ENCODE data around the gene PTPRN2.

The PTPRN2 gene

DNA sequence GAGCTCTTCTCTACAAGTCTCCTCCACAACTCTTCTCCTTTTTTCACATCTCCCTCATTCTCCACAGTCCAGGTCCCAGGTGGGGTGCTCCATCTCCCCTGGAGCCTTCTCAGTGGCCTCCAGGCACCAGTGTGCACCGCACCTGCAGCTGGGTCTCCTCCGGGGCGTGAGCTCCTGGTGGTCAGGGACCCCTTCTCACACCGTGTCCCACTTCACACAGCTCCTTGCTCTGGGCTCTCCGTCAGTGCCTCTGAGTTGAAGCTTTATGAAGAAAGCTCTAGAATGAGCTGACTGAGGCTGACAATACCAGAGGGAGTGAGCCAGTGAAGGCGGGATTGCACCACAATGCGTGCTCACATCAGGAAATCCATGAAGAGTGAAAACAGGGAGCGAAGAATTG lies 960.6 kb downstream of the PTPRN2 start:
- DNase-seq: no peak

GRCh38 chr7:157625973-157626742 lies 961.5 kb downstream of the PTPRN2 start:
- DNase-seq: no peak

DNA sequence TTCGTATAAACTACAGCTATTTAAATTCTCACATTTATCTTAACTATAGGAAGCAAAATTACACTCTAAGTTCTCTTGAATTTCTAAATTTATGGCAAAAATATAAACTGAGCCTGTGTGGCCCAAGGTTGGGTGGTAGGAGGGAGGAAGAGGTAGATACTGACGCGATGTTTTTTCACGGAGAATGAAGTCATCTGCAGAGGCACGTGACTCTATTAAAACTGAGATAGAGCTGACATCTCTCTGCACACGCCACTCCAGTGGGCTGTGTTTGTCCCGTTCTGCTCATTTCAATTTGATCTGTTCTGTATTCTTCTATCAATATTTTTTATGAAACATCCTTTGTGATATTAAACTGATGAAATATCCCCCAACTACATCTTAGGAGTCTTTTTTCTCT lies 964.1 kb downstream of the PTPRN2 start:
- DNase-seq: no peak

DNA sequence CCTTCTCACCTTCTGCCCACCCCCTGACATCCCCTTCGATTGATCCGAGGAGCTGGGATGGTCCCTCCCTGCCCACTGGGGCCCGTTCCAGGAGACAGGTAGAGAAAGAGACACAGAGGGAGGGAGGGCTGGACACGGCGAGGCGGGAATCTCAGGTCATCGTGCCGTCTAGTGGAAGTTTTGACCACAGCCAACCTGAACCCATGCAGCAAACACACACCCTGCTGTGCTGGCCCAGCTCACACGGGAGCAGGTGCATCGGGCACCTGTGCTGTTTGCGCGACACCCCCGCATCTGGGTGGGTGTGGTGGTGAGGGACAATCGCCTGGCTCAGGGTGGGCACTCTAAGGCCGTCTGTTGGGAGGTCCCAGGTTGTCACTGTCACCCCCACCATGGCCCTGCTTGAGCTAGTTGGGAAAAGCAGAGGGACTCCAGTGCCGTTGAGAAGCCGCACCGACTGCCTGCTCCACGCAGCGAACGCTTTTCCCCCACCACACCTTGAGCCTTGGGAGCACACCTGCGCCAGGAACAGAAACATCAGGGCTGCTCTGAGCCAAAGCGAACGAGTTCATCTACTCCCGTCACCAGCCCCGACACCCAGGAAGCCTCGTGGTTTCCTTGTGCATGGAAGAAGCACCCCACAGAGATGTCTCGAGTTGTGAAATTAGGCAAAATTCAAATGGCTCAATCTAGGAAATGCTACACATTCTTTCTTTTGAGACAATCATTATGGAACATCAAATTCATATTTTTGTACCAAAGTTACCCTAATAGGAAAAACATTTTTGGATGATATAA lies 965.0 kb downstream of the PTPRN2 start:
- DNase-seq: no peak

- DNase-seq: no peak
Observed at GRCh38 chr7:157622000-157622399, 965.6 kb downstream of the PTPRN2 start.

- DNase-seq: no peak
Observed at GRCh38 chr7:157621131-157621681, 966.4 kb downstream of the PTPRN2 start.

GRCh38 chr7:157620616-157621015 lies 967.0 kb downstream of the PTPRN2 start:
- no peak for DNase-seq

GRCh38 chr7:157619753-157620525 lies 967.7 kb downstream of the PTPRN2 start:
- DNase-seq: no peak

DNA sequence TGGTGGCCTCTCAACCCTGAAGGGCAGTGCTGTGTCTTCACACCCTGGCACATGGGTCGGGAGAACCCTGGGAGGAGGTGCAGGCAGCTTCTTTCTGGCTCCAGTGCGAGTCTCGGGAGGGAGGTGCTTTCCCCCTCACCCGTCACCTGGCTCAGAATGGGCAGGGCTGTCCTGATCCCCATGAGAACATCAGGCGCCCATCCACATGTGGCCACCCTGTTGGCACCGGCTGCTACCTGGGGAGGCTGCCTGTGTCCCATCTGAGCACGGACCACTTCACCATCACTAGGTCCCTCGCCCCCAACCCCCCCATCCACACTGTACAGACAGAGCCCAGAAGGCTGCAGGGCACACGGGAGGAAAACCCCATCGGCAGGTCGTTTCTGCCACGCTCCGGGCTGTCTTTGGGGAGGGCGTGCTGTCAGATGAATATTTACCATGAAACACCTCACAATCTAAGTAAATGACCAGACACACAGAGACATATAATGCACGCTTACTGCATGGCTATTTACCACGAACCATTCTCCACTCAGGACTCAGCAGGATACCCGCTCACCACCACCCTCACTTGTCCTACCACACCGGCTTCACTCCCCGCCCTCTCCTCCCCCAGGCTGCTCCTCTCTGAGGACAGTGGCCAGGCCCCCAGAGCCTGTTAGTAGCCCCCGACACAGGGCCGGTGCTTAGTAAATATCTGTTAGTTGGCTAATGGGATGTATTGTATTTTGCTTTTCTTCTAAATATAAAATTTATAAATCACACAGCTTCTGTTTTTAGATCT lies 968.6 kb downstream of the PTPRN2 start:
- DNase-seq: no peak

- no peak for DNase-seq
Observed at GRCh38 chr7:157618091-157618726, 969.4 kb downstream of the PTPRN2 start.

DNA sequence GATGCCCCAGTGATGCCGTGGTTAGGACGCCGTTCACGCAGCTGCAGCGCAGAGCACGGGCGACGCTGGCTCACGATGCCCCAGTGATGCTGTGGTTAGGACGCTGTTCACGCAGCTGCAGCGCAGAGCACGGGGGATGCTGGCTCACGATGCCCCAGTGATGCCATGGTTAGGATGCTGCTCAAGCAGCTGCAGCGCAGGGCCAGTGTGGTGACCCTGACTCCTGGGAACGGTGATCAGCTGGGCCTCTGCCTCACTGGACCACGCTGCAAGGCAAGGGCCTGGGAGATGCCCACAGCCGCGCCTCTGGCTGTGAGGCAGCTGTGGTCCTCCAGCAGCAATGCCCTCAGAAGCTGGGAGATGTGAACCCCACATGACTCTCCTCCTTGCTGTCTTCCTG lies 970.2 kb downstream of the PTPRN2 start:
- no peak for DNase-seq

DNA sequence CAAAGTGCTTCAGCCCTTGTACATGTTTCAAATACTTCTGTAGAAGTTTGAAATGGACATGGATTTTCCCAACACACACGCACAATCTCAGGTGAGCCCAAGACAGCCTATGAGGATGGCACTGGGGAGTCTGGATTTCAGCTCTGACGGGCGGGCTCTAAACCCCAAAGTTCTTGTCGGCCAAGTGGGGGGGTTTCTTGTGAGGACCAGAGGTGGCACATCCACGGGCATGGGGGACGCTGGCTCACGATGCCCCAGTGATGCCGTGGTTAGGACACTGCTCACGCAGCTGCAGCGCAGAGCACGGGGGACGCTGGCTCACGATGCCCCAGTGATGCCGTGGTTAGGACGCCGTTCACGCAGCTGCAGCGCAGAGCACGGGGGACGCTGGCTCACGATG lies 970.7 kb downstream of the PTPRN2 start:
- DNase-seq: no peak

GRCh38 chr7:157616426-157616825 lies 971.2 kb downstream of the PTPRN2 start:
- no peak for DNase-seq

DNA sequence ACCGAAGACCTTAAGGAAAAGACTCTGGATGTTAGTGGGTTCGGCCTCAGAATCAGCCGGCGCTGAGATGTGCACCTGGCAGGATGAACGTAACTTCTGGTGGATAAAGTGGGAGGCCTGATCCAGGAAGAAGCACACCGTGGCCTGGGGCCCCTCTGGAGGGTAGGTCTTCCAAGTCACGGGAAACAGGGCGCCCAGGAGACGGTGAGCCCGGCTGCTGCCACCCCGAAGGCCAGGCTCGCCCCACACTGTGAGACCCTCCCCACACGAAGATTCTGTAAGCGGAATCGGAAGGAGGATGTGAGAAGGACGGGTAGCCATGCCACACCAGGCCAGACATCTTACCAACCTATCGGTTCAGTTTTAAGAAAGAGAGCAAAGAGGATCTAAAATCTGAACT lies 971.8 kb downstream of the PTPRN2 start:
- DNase-seq: no peak

GRCh38 chr7:157615101-157615817 lies 972.4 kb downstream of the PTPRN2 start:
- DNase-seq: no peak

- DNase-seq: no peak
Observed at GRCh38 chr7:157614457-157615020, 973.1 kb downstream of the PTPRN2 start.

- DNase-seq: no peak
Observed at GRCh38 chr7:157613575-157614322, 973.9 kb downstream of the PTPRN2 start.

GRCh38 chr7:157612664-157613561 lies 974.7 kb downstream of the PTPRN2 start:
- DNase-seq: no peak
